HepG2 (cell line): ENCODE results near the gene PLB1. TPM values are rescaled to one million over a fixed set of nuclear protein-coding genes. Genes with fewer than 3 reads are reported as not detected.

Source experiments
- ATF7-NPFF ChIP-seq: sonication (generic); formaldehyde crosslinking; IDR thresholded peaks from 2 replicates; pipeline ENCODE4 v1.8.1; 2023; ENCODE audit warnings: mild to moderate bottlenecking, low read depth, missing genetic modification reagents, moderate library complexity
- EZH2 ChIP-seq: conservative IDR thresholded peaks from 2 replicates; pipeline ENCODE4 v1.6.1; 2012; ENCODE audit warnings: mild to moderate bottlenecking, low read depth, low read length, moderate library complexity
- GTF2F1 ChIP-seq: fragments of 150-350 bp; IDR thresholded peaks from 2 replicates; pipeline ENCODE4 v1.6.1; 2014; ENCODE audit warnings: low read length
- KLF9 ChIP-seq: IDR thresholded peaks from 2 replicates; pipeline ENCODE4 v1.6.1; 2016; ENCODE audit warnings: low read depth
- MAX ChIP-seq: IDR thresholded peaks from 2 replicates; pipeline ENCODE4 v1.6.1; 2012; ENCODE audit warnings: inconsistent platforms
- MEF2D ChIP-seq: sonication (generic); formaldehyde crosslinking; IDR thresholded peaks from 2 replicates; pipeline ENCODE4 v1.5.1; 2020; ENCODE audit warnings: mild to moderate bottlenecking, missing genetic modification reagents
- MEIS2 ChIP-seq: sonication (generic); formaldehyde crosslinking; IDR thresholded peaks from 2 replicates; pipeline ENCODE4 v1.9.0; 2021; ENCODE audit warnings: mild to moderate bottlenecking, missing genetic modification reagents
- MTF1 ChIP-seq: sonication (generic); formaldehyde crosslinking; IDR thresholded peaks from 2 replicates; pipeline ENCODE4 v1.5.0; 2020; ENCODE audit warnings: missing genetic modification reagents
- MXI1 ChIP-seq: IDR thresholded peaks from 3 replicates; pipeline ENCODE4 v1.6.1; 2012; ENCODE audit warnings: low read depth, low read length, inconsistent platforms, borderline replicate concordance
- NR2F2 ChIP-seq: IDR thresholded peaks from 2 replicates; pipeline ENCODE4 v1.6.1; 2012; ENCODE audit warnings: low read depth, inconsistent platforms, borderline replicate concordance
- REXO4 ChIP-seq: sonication (generic); formaldehyde crosslinking; IDR thresholded peaks from 2 replicates; pipeline ENCODE4 v1.8.0; 2022; ENCODE audit warnings: missing genetic modification reagents, mild to moderate bottlenecking, borderline replicate concordance
- U2AF1 ChIP-seq: fragments of 200-400 bp; formaldehyde crosslinking; optimal IDR thresholded peaks from 2 replicates; pipeline ENCODE3; 2017; ENCODE audit warnings: mild to moderate bottlenecking, low read depth, low read length
- ZBED4 ChIP-seq: sonication (generic); formaldehyde crosslinking; IDR thresholded peaks from 2 replicates; pipeline ENCODE4 v1.4.0; 2020; ENCODE audit warnings: missing genetic modification reagents, borderline replicate concordance
- ZBTB26 ChIP-seq: IDR thresholded peaks from 2 replicates; pipeline ENCODE4 v1.6.1; 2016; ENCODE audit warnings: missing compliant biosample characterization, missing genetic modification reagents, borderline replicate concordance
- ZNF318 ChIP-seq: sonication (generic); formaldehyde crosslinking; IDR thresholded peaks from 2 replicates; pipeline ENCODE4 v1.4.0; 2020; ENCODE audit warnings: mild to moderate bottlenecking, missing genetic modification reagents
- ZNF546 ChIP-seq: sonication (generic); formaldehyde crosslinking; conservative IDR thresholded peaks from 2 replicates; pipeline ENCODE4 v1.8.1; 2023; ENCODE audit warnings: mild to moderate bottlenecking, missing genetic modification reagents
- ZNF556 ChIP-seq: sonication (generic); formaldehyde crosslinking; IDR thresholded peaks from 2 replicates; pipeline ENCODE4 v1.4.0; 2020; ENCODE audit warnings: mild to moderate bottlenecking, missing genetic modification reagents, borderline replicate concordance
- polyA plus RNA-seq, 8 experiments: library from polyadenylated mRNA; depleted of rRNA in 3 of 8; stranded (reverse) in 7 of 8; unstranded in 1 of 8; fragments of >200 nt; fragmentation: Illumina TruSeq in 4 of 8; extraction: Trizol in 4 of 8; gene quantifications; 2 replicates each; pipeline versions ENCODE4 v1.2.1 to v1.2.3, GENCODE V29; 2011 to 2016; ENCODE audit warnings: low read depth in 4 of 8, missing spikeins in 1 of 8, mixed read lengths in 1 of 8; ENCODE audit not compliant: insufficient read depth in 1 of 8
- total RNA-seq, 5 experiments: library from RNA; depleted of rRNA; stranded (reverse); fragments of >200 nt; fragmentation: Illumina TruSeq; extraction: Trizol; gene quantifications; 2 replicates each; pipeline ENCODE4 v1.2.3, GENCODE V29; 2016; ENCODE audit warnings: low read depth in 1 of 5

PLB1 gene
- total and polyA plus RNA-seq, 2 of the 13 experiments (the other 11 are each of a cell fraction or from before 2014, with no cell fraction given), result 0.20 to 1.8 TPM

- TF ChIP-seq ZBED4 (CRISPR knock-in tag), result peak; percentile 67; the same call in 1 of the 2 replicates
- TF ChIP-seq ZNF556 (CRISPR knock-in tag), result no peak
- no peak for TF ChIP-seq MEIS2 (CRISPR knock-in tag)
- no peak for TF ChIP-seq ZNF546 (CRISPR knock-in tag)
- no peak; the same call in 2 of the 3 replicates for TF ChIP-seq MXI1
- no peak for TF ChIP-seq ZBTB26 (CRISPR knock-in tag)
- TF ChIP-seq MTF1 (CRISPR knock-in tag), result no peak
- no peak for TF ChIP-seq EZH2
- TF ChIP-seq ZNF318 (CRISPR knock-in tag), result no peak
- TF ChIP-seq U2AF1, result no peak
- no peak for TF ChIP-seq GTF2F1
- TF ChIP-seq KLF9 (CRISPR knock-in tag), result no peak
- TF ChIP-seq NR2F2, result 0 out of 2 replicates have a peak, but pooled peaks have one; percentile 14
- TF ChIP-seq MEF2D (CRISPR knock-in tag), result no peak
- no peak for TF ChIP-seq ATF7-NPFF
- TF ChIP-seq REXO4 (CRISPR knock-in tag), result no peak
- TF ChIP-seq MAX, result peak; percentile 26; the same call in 1 of the 2 replicates
Measured at GRCh38 chr2:28452534-28453081, 43.3 kb upstream of the PLB1 start (continued).
